ENCODE results near the gene TUBB4B.

TUBB4B gene

DNA sequence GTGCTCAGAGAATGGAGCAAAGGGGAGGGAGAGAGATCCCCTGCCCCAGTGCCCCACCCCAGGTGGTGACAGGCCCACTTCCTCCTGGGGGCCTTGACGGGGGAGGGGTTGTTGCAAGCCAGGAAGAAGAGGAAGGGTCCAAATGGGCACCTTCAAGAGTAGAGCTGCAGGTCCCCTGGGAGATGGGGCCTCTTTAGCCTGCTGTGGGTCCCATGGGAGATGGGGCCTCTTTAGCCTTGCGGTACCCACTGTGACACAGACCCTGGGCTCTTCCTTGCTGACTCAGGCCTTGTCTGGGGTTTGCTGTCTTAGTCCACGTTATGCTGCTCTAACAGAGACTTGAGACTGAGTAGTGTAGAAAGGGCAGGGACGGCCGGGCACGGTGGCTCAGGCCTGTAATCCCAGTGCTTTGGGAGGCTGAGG lies 26.9 kb downstream of the TUBB4B start:
- Histone ChIP-seq H3K4me2 (ENCODE audit: insufficient read depth, low read length) (no peak overlapping the region), H3K4me3 (ENCODE audit: low read depth in 1 of 2, low read length in 2 of 2) (no peak overlapping the region), H2AFZ (ENCODE audit: low read depth, low read length) (no peak overlapping the region), H3K79me2 (ENCODE audit: insufficient read depth, low read length) (0 out of 2 replicates have a peak, but pooled peaks cover 2% of the 10 kb centered on the region), H3K36me3 (ENCODE audit: insufficient read depth, low read length) (peaks cover 72% of the 10 kb centered on the region), H3K27me3 (ENCODE audit: insufficient read depth, low read length, poor library complexity) (no peaks in the 10 kb centered on the region), H3K9me3 (ENCODE audit: insufficient read depth, low read length, severe bottlenecking) (no peaks in the 10 kb centered on the region), H3K27ac (ENCODE audit: low read length) (no peak overlapping the region), H3K4me1 (ENCODE audit: insufficient read depth, low read length) (no peaks in the 10 kb centered on the region), H4K20me1 (ENCODE audit: insufficient read depth, low read length) (peaks cover 36% of the 10 kb centered on the region), H3K9ac (ENCODE audit: low read depth, low read length) (no peak overlapping the region)
- DNase-seq (no peak), ATAC-seq (ENCODE audit: insufficient read depth, low read depth) (no peak)
- TF ChIP-seq, protein P1, sequence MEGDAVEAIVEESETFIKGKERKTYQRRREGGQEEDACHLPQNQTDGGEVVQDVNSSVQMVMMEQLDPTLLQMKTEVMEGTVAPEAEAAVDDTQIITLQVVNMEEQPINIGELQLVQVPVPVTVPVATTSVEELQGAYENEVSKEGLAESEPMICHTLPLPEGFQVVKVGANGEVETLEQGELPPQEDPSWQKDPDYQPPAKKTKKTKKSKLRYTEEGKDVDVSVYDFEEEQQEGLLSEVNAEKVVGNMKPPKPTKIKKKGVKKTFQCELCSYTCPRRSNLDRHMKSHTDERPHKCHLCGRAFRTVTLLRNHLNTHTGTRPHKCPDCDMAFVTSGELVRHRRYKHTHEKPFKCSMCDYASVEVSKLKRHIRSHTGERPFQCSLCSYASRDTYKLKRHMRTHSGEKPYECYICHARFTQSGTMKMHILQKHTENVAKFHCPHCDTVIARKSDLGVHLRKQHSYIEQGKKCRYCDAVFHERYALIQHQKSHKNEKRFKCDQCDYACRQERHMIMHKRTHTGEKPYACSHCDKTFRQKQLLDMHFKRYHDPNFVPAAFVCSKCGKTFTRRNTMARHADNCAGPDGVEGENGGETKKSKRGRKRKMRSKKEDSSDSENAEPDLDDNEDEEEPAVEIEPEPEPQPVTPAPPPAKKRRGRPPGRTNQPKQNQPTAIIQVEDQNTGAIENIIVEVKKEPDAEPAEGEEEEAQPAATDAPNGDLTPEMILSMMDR (IDR thresholded peaks at IDR 0.05; ENCODE audit: borderline replicate concordance, extremely low read depth, low read length, poor library complexity, severe bottlenecking): no peak
- TF ChIP-seq EZH2 (IDR thresholded peaks at IDR 0.05; ENCODE audit: borderline replicate concordance, low read depth, low read length, severe bottlenecking): no peak

DNA sequence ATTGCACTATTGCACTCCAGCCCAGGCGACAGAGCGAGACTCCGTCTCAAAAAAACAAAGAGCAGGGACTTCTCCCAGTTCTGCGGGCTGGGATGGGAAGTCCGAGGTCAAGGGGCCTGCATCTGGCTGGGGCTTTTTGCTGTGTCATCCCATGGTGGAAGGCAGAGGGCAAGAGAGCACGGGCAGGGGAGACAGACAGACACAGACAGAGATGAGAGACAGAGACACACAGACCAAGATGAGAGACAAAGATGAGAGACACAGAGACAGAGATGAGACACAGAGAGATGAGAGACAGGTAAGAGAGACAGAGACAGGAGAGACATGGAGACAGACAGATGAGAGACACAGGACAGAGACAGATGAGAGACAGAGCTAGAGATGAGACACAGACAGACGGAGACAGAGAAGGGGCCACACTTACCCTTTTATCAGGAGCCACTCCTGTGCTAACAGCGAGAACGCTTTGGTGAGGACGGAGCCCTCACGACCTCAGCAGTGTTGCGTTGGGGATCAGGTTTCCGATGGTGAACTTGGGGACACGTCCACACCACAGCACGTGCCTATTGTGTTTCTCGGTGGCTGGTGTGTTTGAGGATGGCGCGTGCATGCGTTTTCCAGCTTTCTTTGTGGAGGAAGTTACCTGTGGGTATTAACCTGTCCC lies 27.6 kb downstream of the TUBB4B start:
- no peak for ATAC-seq (ENCODE audit: insufficient read depth, low read depth)
- no peak overlapping the region for H3K4me2 ChIP-seq (ENCODE audit: insufficient read depth, low read length)
- H3K27me3 ChIP-seq (ENCODE audit: insufficient read depth, low read length, poor library complexity): no peaks in the 10 kb centered on the region
- no peak overlapping the region; the same call in 1 of the 2 replicates for H3K27ac ChIP-seq (ENCODE audit: low read length)
- TF ChIP-seq, protein P1 (IDR thresholded peaks at IDR 0.05; ENCODE audit: borderline replicate concordance, extremely low read depth, low read length, poor library complexity, severe bottlenecking): no peak
- no peak for TF ChIP-seq EZH2 (IDR thresholded peaks at IDR 0.05; ENCODE audit: borderline replicate concordance, low read depth, low read length, severe bottlenecking)
- no peak overlapping the region for H2AFZ ChIP-seq (ENCODE audit: low read depth, low read length)
- 0 out of 2 replicates have a peak, but pooled peaks cover 4% of the 10 kb centered on the region for H3K79me2 ChIP-seq (ENCODE audit: insufficient read depth, low read length)
- peaks cover 73% of the 10 kb centered on the region for H3K36me3 ChIP-seq (ENCODE audit: insufficient read depth, low read length)
- peaks cover 40% of the 10 kb centered on the region for H4K20me1 ChIP-seq (ENCODE audit: insufficient read depth, low read length)
- DNase-seq: no peak
- no peak overlapping the region for H3K4me3 ChIP-seq (ENCODE audit: low read depth in 1 of 2, low read length in 2 of 2)
- no peaks in the 10 kb centered on the region for H3K9me3 ChIP-seq (ENCODE audit: insufficient read depth, low read length, severe bottlenecking)
- H3K9ac ChIP-seq (ENCODE audit: low read depth, low read length): no peak overlapping the region
- H3K4me1 ChIP-seq (ENCODE audit: insufficient read depth, low read length): no peaks in the 10 kb centered on the region

- H3K27ac ChIP-seq (ENCODE audit: low read length): no peak overlapping the region
Measured at GRCh38 chr9:137269231-137269772, 28.2 kb downstream of the TUBB4B start.

More at GRCh38 chr9:137269231-137269772, 28.2 kb downstream of the TUBB4B start:
- no peak overlapping the region for H3K4me3 ChIP-seq (ENCODE audit: low read depth in 1 of 2, low read length in 2 of 2)
- H3K36me3 ChIP-seq (ENCODE audit: insufficient read depth, low read length): peaks cover 66% of the 10 kb centered on the region
- TF ChIP-seq, protein P1 (IDR thresholded peaks at IDR 0.05; ENCODE audit: borderline replicate concordance, extremely low read depth, low read length, poor library complexity, severe bottlenecking): no peak
- TF ChIP-seq EZH2 (IDR thresholded peaks at IDR 0.05; ENCODE audit: borderline replicate concordance, low read depth, low read length, severe bottlenecking): no peak
- peaks cover 41% of the 10 kb centered on the region for H4K20me1 ChIP-seq (ENCODE audit: insufficient read depth, low read length)
- no peaks in the 10 kb centered on the region for H3K4me1 ChIP-seq (ENCODE audit: insufficient read depth, low read length)
- 0 out of 2 replicates have a peak, but pooled peaks cover 4% of the 10 kb centered on the region for H3K79me2 ChIP-seq (ENCODE audit: insufficient read depth, low read length)
- ATAC-seq (ENCODE audit: insufficient read depth, low read depth): no peak
- no peaks in the 10 kb centered on the region for H3K9me3 ChIP-seq (ENCODE audit: insufficient read depth, low read length, severe bottlenecking)
- H3K9ac ChIP-seq (ENCODE audit: low read depth, low read length): no peak overlapping the region
- no peaks in the 10 kb centered on the region for H3K27me3 ChIP-seq (ENCODE audit: insufficient read depth, low read length, poor library complexity)
- H3K4me2 ChIP-seq (ENCODE audit: insufficient read depth, low read length): no peak overlapping the region
- DNase-seq: no peak
- H2AFZ ChIP-seq (ENCODE audit: low read depth, low read length): no peak overlapping the region

Data from DND-41 (cell line).